DMS153 treated with DMSO at 0.1 percent for 48 hours (cell line): ENCODE measurements around the gene FAM107B.

Experiments used
- DNase-seq: peaks from one replicate; lab custom pipeline; 2025; ENCODE audit not compliant: unreplicated experiment; lab: John Stamatoyannopoulos, UW

The FAM107B gene

GRCh38 chr10:14543046-14543903 lies 231.4 kb downstream of the FAM107B start:
- DNase-seq = no peak

DNA sequence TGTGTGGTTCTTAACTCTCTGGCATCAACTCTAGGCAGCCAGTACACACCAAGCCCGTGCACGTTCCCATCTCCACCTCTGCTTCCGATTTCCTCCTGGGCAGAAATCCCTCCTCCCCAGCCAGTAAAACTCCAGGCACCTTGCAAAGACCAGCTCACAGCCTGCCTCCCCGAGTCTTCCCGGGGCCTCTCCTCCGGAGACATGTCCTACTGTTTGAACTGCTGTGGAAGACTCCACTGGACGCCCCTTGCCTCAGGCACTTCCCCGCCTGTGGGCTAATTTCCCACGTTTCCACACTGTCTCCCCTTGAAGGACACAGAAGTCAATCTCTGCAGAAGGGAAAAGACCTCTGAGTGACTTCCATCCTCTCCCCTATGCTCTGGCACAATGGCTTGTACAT lies 233.3 kb downstream of the FAM107B start:
- DNase-seq = no peak

DNA sequence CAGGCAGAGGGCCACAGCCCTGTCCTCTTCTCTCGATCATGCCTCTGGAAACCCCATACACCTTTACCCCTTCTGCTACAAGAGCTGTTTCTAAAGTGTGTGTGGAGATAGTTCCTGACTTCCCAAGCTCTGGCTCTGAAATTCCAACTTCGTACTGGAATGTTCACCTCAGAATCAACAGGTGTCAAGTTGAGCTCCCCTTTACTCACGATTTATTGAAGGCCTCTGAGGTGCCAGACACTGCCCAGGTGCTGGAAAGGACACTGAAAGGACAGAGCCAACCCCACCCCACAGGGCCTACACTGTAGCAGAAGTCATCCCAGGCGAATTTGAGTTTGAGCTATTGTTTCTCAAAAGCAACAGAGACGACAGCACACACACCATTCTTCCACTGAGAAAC lies 234.1 kb downstream of the FAM107B start:
- no peak for DNase-seq

DNA sequence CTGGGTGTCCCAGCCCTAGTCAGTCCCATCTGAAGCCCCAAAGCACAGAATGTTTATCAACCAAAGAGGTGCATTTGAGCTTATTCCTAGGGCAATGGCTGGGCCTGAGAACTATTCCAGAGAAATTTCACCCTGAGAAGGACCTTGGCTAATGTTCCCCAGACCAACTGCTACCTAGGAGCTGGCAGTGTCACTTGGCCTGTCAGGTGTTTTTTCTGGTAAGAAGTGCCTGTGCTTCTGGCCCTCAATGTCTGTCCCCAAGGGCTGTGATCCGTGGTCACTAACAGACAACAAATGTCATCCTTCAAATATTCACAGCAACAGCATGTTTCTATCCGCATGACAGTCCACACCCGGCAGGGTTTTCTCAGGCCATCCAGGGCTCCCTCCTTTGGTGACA lies 234.6 kb downstream of the FAM107B start:
- no peak for DNase-seq

DNA sequence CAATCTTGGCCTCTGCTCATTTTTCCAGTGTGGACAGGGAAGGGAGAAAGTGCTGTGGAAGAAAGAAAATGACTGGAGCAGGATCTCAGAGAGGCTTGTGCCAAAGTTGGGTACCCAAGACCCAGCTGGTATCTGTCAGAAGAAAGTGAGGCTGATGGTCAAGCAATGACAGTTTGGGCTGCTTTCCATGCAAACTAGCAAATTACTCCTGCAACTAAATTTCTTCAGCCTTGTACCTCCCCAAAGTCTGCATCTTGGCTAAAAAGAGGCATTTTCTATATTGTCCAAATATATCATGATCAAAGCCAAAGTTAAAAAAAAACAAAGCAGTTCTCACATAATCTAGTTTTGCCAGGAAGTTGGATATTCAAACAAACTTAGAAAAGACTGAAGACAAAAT lies 235.5 kb downstream of the FAM107B start:
- no peak for DNase-seq

DNA sequence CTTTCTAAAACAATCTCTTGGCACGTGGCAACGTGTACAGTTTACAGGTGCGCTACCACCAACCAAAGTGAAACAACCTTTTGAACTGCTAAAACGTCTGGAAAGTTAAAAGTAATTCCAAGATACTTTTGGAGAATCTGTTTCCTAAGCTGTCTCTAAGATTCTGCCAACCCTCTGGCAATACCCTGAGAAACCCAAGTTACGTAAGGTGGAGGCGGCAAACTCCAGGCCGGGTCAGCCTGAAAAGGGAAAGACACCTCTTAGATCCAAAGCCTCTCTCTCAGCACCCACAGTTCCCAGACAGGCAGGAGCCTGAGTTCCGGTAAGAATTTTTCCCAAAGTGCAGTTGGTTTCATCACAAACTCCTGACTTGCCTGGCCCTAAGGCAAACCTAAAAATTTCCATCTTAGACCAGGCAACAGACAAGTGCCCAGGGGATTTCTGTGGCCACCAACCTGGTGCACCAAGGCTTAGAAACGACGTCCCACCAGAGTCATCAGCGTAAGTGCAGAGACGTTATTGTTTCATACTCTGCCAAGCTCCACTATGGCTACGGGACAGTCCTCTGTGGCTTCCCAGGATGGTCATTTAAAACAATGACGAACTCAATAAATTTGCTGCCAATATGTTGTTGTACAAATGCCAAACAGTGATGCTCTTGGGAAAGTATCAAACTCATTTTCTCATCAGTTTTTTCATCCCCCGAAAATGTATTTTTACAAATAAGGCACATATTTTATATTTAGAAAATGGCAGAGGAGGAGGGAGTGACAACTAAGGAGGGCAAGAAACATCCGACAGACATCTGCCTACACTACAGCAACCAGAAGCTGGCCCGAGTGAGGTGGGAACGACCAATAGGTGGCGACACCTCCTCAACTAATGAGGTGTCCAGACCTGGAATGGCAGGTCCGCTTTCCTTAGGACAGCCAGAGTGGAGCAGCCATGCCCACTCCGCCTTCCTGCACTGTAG lies 238.2 kb downstream of the FAM107B start:
- DNase-seq = no peak

DNA sequence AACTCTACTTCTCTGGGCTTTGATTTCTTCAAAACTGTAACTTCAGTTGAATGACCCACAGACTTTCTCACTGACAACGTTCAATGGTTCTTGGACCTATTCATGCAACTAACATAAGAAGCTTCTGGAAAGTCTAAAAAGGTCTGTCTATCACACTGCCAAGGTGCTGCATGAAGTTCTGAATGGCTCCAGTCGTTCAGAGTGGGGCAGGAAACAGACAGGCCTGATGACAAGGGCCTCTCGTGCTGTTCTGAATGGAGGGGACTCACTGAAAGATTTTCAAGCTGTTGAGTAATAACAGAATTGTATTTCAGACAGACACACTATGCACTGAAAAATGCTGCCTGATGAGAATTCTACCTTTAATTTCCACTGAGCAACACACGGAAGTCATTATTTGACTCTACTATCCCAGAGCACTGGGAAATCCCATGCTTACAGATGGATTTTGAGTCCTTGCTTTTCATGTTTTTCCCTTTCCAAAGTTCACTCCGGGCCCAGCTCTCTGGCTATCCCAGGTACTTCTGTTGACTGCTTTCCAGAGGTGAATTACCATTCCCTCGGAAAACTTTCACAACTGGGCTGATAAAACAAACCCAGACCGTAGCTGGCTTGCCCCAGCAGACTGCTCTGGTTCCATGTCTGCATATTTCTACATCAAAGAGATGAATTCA lies 239.1 kb downstream of the FAM107B start:
- no peak for DNase-seq

GRCh38 chr10:14534152-14534551 lies 240.5 kb downstream of the FAM107B start:
- no peak for DNase-seq

DNA sequence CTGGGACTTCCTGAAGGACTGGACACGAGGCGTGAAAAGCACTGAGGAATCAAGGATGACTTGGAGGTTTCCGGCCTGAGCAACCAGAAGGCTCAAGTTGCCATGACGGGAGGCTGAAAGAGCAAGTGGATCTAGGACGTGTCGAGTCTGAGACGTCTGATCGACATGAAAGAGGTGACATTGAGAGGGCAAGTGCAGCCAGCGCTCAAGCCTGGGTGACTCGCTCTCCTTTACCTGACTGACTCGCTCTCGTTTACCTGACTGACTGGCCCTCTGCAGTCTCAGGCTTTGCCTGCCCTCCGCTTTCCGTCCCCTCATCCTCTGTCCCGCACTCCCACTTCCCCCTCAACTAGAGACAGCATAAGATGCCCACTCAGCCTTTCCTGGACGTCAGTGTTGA lies 241.4 kb downstream of the FAM107B start:
- no peak for DNase-seq

- DNase-seq = no peak
These were observed 242.0 kb downstream of the FAM107B start for GRCh38 chr10:14532473-14533251.

GRCh38 chr10:14531974-14532373 lies 242.7 kb downstream of the FAM107B start:
- no peak for DNase-seq

GRCh38 chr10:14530465-14530864 lies 244.2 kb downstream of the FAM107B start:
- DNase-seq = no peak

GRCh38 chr10:14529351-14529750 lies 245.3 kb downstream of the FAM107B start:
- DNase-seq = no peak

DNA sequence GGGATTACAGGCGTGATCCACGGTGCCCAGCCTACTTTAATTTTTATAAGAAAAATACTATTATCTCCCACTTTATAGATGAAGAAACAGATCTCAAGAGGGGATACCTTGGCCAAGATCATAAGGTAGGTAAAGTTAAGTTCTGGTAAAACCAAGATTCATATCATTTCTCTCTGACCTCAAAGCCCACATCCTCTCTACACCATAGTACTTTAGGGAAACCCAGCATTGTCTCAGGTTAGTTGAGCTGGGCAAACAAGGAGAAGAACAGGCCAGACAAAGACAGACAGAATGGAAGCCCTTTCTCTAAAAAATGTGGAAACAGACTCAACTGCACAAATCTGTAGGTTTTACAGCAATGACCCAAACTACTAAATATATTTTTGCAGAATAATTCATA lies 246.2 kb downstream of the FAM107B start:
- no peak for DNase-seq

GRCh38 chr10:14527915-14528314 lies 246.8 kb downstream of the FAM107B start:
- DNase-seq = no peak

DNA sequence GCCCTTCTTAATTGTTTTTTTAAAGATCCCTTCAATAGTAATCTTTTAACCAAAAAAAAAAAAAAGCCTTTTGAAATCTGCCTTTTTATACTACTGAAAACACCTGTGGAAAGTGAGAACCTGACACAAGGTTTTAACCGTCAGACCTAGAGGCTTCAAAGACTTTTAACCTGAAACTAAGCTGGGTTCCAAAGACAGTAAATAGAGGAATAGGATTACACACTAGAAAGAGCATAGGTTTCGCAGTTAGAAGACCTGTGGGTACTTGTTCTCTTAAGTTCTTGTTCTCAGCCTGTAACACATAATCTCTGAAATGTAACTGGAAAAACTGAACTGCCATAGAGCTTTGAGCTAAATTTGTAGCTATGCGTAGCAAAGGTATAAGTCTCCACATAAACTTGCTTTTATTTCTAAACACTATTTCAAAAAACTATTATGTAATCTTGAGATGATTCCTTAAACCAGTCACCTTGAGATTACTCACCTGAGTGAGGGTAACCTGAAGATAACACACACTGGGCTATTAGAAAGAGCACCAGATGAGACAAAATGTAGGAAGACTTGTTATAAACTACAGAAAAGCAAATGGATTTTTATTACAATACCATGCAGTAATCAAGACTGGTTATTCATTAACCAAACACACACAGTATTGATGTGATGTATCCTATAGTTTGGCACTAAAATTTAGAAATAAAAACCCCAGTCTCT lies 247.4 kb downstream of the FAM107B start:
- DNase-seq = no peak

- no peak for DNase-seq
These were observed 248.4 kb downstream of the FAM107B start for GRCh38 chr10:14526326-14526725.

DNA sequence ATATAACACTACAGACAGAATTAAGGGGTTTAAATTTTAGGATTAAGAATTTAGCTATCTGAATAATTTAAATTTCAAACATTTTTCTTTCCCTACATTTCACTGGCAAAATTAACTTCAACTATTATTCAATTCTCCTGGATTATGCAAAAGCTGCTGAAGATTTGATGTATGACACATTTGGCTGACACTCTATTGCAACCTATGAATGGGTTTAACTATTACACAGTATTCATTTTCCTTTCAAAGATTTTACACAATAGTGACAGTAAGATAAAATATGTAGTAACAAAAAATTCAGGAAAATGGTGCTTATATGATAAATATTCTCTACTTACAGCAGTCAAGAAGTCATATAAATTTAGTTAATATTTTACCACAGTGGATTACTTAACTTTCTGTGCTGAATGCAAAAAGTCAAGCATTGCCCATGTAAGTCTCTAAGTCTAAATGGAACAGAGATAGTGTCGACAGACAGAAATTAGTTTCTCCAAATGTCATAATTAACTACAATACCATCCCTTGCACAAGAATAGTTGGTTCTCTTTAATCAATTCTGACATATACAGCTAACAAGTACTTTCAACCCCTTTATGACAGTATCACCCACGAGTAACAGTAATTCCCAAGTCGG lies 249.9 kb downstream of the FAM107B start:
- no peak for DNase-seq

DNA sequence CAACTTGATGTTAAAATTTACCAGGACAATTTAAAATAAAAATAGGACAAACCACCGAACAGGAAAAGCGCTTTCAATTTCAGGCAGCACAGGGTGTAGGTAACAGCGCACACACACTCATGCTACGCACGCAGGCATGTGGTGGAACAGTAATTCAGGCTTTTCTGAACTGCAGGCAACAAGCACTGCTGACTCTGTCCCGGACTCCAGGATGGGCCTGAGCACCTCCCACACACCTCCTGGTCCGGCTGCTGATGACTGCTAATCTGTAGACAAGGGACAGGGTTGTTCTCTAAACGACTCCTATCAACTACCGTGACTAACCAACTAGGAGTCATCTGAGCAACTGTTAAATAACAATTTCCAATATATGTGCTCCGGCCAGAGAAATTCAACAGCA lies 251.4 kb downstream of the FAM107B start:
- no peak for DNase-seq

- no peak for DNase-seq
These were observed 254.9 kb downstream of the FAM107B start for GRCh38 chr10:14519785-14520184.
